Transverse colon (tissue), 4 donors: ENCODE data around the gene FAH. TPM values are rescaled to one million over a fixed set of nuclear protein-coding genes. Genes with fewer than 3 reads are reported as not detected.

Experiments
- DNase-seq: peaks from one replicate; pipeline ENCODE4 v3.0.0-alpha.2; 2019
- H3K27ac ChIP-seq, 4 donors: fragments of 200-600 bp; sonication (generic); 2 replicates each; pipeline ENCODE4 v1.5.1; 2016 to 2018; ENCODE audit warnings: inconsistent platforms in 4 of 4
- H3K27me3 ChIP-seq: fragments of 200-600 bp; sonication (generic); 2 replicates; pipeline ENCODE4 v1.5.1; 2017; ENCODE audit warnings: inconsistent platforms
- H3K36me3 ChIP-seq, 4 donors: fragments of 200-600 bp; sonication (generic); 2 replicates each; pipeline ENCODE4 v1.5.1; 2017 to 2019; ENCODE audit warnings: inconsistent platforms in 4 of 4
- H3K4me1 ChIP-seq, 4 donors: fragments of 200-600 bp; sonication (generic); 2 replicates each; pipeline ENCODE4 v1.5.1; 2017 to 2020; ENCODE audit warnings: inconsistent platforms in 4 of 4
- H3K4me3 ChIP-seq, 4 donors: fragments of 200-600 bp; sonication (generic); 1 replicate in 1 of 4; 2 replicates in 3 of 4; pipeline versions ENCODE4 v1.5.1 to v1.6.1; 2017 to 2019; ENCODE audit warnings: inconsistent platforms in 4 of 4
- H3K9me3 ChIP-seq, 2 donors: fragments of 200-600 bp; sonication (generic); 2 replicates each; pipeline ENCODE4 v1.5.1; 2017 to 2019; ENCODE audit warnings: inconsistent platforms in 2 of 2
- CTCF ChIP-seq, 5 experiments: fragments of 200-600 bp in 3 of 5; fragments of 450-650 bp in 2 of 5; sonication (generic) in 3 of 5; IDR thresholded peaks; 1 replicate in 2 of 5; 2 replicates in 3 of 5; pipeline ENCODE4 v1.5.1; 2016 to 2017; ENCODE audit warnings: antibody characterized with exemption in 5 of 5, inconsistent platforms in 3 of 5, mild to moderate bottlenecking in 2 of 5, moderate library complexity in 1 of 5
- EP300 ChIP-seq: sonication (generic); formaldehyde crosslinking; IDR thresholded peaks from one replicate; pipeline ENCODE4 v1.6.1; 2017; ENCODE audit warnings: antibody characterized with exemption, low read depth
- POLR2A ChIP-seq: fragments of 450-650 bp; IDR thresholded peaks from one replicate; pipeline ENCODE4 v1.6.1; 2016; ENCODE audit warnings: antibody characterized with exemption, mild to moderate bottlenecking, moderate library complexity
- POLR2AphosphoS5 ChIP-seq, 3 donors: sonication (generic); formaldehyde crosslinking; IDR thresholded peaks; one replicate each; pipeline ENCODE4 v1.6.1; 2016; ENCODE audit warnings: antibody characterized with exemption in 3 of 3
- WGBS, 2 donors: methylation state at CpG; one replicate each; pipeline ENCODE4 v1.1.5; 2018; ENCODE audit warnings: low coverage in 1 of 2; 5-methylcytosine and 5-hydroxymethylcytosine counted together
- in situ Hi-C, 4 donors: fragments of 200-750 bp; cut with MboI; loops; one replicate each; pipeline versions ENCODE4 v1.15.0 to v1.15.1; 2017; ENCODE audit warnings: low sequenced_read_pairs in 3 of 4, low pct_ligation_motif_present in 1 of 4, low pct_unique_long_range_greater_than_20kb in 1 of 4
- intact Hi-C: fragments of 100-400 bp; cut with DNase I; formaldehyde crosslinking; loops from one replicate; pipeline ENCODE4 v1.15.1; 2023; ENCODE audit warnings: low total_unique reads
- total RNA-seq, 4 donors: library from RNA; depleted of rRNA; stranded (reverse); fragments of >200 nt; gene quantifications; one replicate each; pipeline ENCODE4 v1.1.0, GENCODE V29; 2016

Gene FAH
- total RNA-seq, 4 donors from 2014 or later, result 5.6 to 10.6 (median 8.7) TPM

DNA sequence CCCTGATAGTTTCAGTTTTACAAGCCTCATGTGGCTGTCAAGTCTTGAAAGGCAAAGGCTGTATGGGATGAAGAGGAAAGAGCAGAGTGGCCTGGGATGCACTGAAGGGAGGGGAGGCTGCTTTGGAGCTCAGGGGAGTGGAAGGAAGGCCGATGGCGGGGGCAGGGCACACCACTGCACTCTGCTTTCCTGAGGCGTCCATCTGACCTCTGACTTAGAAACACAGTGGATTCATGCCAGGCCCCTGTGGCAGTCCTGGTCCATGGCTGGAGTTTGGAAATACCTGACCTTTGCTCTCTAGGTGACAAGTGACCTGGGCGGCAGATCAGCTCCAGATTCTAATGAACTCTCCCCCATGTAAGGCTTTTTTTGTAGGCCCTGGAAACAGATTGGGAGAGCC, 19.0 kb downstream of the FAH start:
- intact Hi-C loops (no loop called here), in situ Hi-C loops (loop anchor here (10.0 to 25.0 kb wide), 3 partner anchors 109 to 284 kb away; partner anchors contain the start of genes MTHFS (in 2 of the 4) and ZFAND6 (in 2 of the 4))
- Histone ChIP-seq H3K36me3 (no peaks in the 10 kb centered on the region), H3K4me1 (no peaks in the 10 kb centered on the region), H3K9me3 (no peaks in the 10 kb centered on the region), H3K4me3 (no peak overlapping the region), H3K27me3 (no peaks in the 10 kb centered on the region), H3K27ac (no peak overlapping the region)
- TF ChIP-seq POLR2AphosphoS5 (IDR thresholded peaks at IDR 0.05), result no peak
- TF ChIP-seq EP300, result no peak
- no peak for TF ChIP-seq CTCF (IDR thresholded peaks at IDR 0.05)
- no peak for TF ChIP-seq POLR2A
- 81% methylated on average over 4 of the region's 4 CpGs; no CpG with 5 or more reads in 1 of the 2 donors for WGBS, 2 donors
- no peak for DNase-seq

- TF ChIP-seq POLR2A (no peak), CTCF (IDR thresholded peaks at IDR 0.05) (no peak), POLR2AphosphoS5 (IDR thresholded peaks at IDR 0.05) (no peak), EP300 (no peak)
- no peaks in the 10 kb centered on the region for H3K27me3 ChIP-seq
- no peaks in the 10 kb centered on the region for H3K9me3 ChIP-seq
- no peaks in the 10 kb centered on the region for H3K4me1 ChIP-seq
- H3K4me3 ChIP-seq, result no peak overlapping the region
- intact Hi-C loops (no loop called here), in situ Hi-C loops (loop anchor here (10.0 to 25.0 kb wide), 3 partner anchors 110 to 285 kb away; partner anchors contain the start of genes MTHFS (in 2 of the 4) and ZFAND6 (in 2 of the 4))
- H3K36me3 ChIP-seq, result no peaks in the 10 kb centered on the region
- DNase-seq, result no peak
- 63 to 87% methylated on average over 6 to 8 of the region's 8 CpGs for whole genome bisulfite sequencing, 2 donors
- no peak overlapping the region for H3K27ac ChIP-seq
Observed at GRCh38 chr15:80172401-80172800, 19.6 kb downstream of the FAH start.

DNA sequence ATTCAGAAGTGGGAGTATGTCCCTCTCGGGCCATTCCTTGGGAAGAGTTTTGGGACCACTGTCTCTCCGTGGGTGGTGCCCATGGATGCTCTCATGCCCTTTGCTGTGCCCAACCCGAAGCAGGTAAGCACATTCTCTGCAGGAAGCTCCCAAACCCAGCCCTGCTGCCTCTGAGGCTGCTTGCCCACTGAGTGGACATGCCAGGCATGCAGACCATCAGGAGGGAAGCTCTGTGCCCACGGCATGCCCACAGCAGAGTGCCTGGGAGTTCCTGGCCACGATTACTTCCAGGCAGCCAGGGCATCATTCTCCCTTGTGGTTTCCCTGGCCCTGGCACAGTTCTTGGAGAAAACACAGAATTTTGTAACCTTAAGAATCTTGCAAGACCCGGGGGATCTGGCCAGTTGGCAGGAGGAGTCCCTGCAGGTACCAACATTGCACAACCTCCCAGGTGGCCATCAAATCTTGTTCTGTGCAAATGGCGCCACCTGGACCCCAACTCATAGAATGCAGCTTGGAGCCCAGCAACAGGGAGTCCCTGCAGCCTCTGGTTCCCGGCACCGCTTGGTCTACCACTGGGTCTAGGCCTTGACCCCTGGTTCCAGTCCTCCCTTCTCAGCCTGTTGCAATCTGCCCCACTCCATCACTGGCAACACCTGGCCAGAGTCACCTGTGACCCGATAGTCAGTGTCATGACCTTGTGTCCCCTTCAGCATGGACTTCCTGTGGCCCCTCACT, 20.4 kb downstream of the FAH start:
- TF ChIP-seq EP300, result no peak
- TF ChIP-seq POLR2A, result no peak
- no peak for TF ChIP-seq POLR2AphosphoS5 (IDR thresholded peaks at IDR 0.05)
- TF ChIP-seq CTCF (IDR thresholded peaks at IDR 0.05), result peak; percentile 67 to 78 (median 70)
- no peak overlapping the region for H3K27ac ChIP-seq
- H3K36me3 ChIP-seq, result no peaks in the 10 kb centered on the region
- H3K4me3 ChIP-seq, result no peak overlapping the region
- intact Hi-C loops, result no loop called here
- in situ Hi-C loops, result loop anchor here (10.0 to 25.0 kb wide), 3 partner anchors 111 to 286 kb away; partner anchors contain the start of genes MTHFS (in 2 of the 4) and ZFAND6 (in 2 of the 4)
- no peaks in the 10 kb centered on the region for H3K9me3 ChIP-seq
- WGBS, 2 donors, result 66% methylated on average over 10 of the region's 10 CpGs; no CpG with 5 or more reads in 1 of the 2 donors
- no peaks in the 10 kb centered on the region for H3K4me1 ChIP-seq
- no peaks in the 10 kb centered on the region for H3K27me3 ChIP-seq
- DNase-seq, result peak; percentile 75

- WGBS, 2 donors, result 73 to 86% methylated on average over 6 to 11 of the region's 11 CpGs
- in situ Hi-C loops, result loop anchor here (10.0 to 25.0 kb wide), 3 partner anchors 112 to 287 kb away; partner anchors contain the start of genes MTHFS (in 2 of the 4) and ZFAND6 (in 2 of the 4)
- no peak overlapping the region for H3K4me3 ChIP-seq
Observed at GRCh38 chr15:80174017-80174746, 21.4 kb downstream of the FAH start.

More at GRCh38 chr15:80174017-80174746, 21.4 kb downstream of the FAH start:
- H3K27me3 ChIP-seq, result no peaks in the 10 kb centered on the region
- no peak overlapping the region for H3K27ac ChIP-seq
- DNase-seq, result no peak
- intact Hi-C loops, result no loop called here
- H3K9me3 ChIP-seq, result no peaks in the 10 kb centered on the region
- TF ChIP-seq POLR2A (no peak), POLR2AphosphoS5 (IDR thresholded peaks at IDR 0.05) (no peak), CTCF (IDR thresholded peaks at IDR 0.05) (no peak), EP300 (no peak)
- H3K4me1 ChIP-seq, result no peaks in the 10 kb centered on the region
- no peaks in the 10 kb centered on the region for H3K36me3 ChIP-seq
